T-helper 17 cell (primary cell): Measurements from ENCODE around the gene ELP5. TPM values are rescaled to one million over a fixed set of nuclear protein-coding genes. Genes with fewer than 3 reads are reported as not detected.

Experiments used
- ATAC-seq: fragments of 150-1000 bp; cut with Tn5 transposase; 2 replicates; pipeline ENCODE4 v1.10.0; 2021; ENCODE audit warnings: mild to moderate bottlenecking, moderate library complexity
- DNase-seq, 3 donors: peaks; one replicate each; pipeline versions ENCODE4 v3.0.0 to v3.0.0-alpha.2; 2020 to 2021
- H3K9me3 ChIP-seq: one replicate; pipeline ENCODE4 v1.7.0; 2013; ENCODE audit warnings: low read length, mild to moderate bottlenecking; ENCODE audit not compliant: control insufficient read depth, poor library complexity, severe bottlenecking
- H3K27ac Mint-ChIP-seq: one replicate; pipeline ENCODE4 v1.8.0; 2022; ENCODE audit warnings: mild to moderate bottlenecking, moderate library complexity, mixed read lengths
- H3K27me3 Mint-ChIP-seq: one replicate; pipeline ENCODE4 v1.8.0; 2022; ENCODE audit warnings: mixed read lengths
- H3K36me3 Mint-ChIP-seq: one replicate; pipeline ENCODE4 v1.8.0; 2022; ENCODE audit warnings: low read depth, mixed read lengths
- H3K4me1 Mint-ChIP-seq: one replicate; pipeline ENCODE4 v1.8.0; 2022; ENCODE audit warnings: mild to moderate bottlenecking, mixed read lengths
- H3K4me3 Mint-ChIP-seq: one replicate; pipeline ENCODE4 v1.8.0; 2022; ENCODE audit warnings: mild to moderate bottlenecking, moderate library complexity, mixed read lengths
- total RNA-seq, 4 donors: library from RNA in 2 of 4; stranded (reverse) in 2 of 4; gene quantifications; one replicate each; pipeline ENCODE4 v1.2.3 and lab custom pipeline; 2022 to 2026

ELP5 gene
- total RNA-seq, 2 donors from 2014 or later: 43.0 to 51.0 TPM

GRCh38 chr17:7258731-7259554, 6.9 kb downstream of the ELP5 start:
- H3K4me3 Mint-ChIP-seq: no peak overlapping the region
- no peak for DNase-seq

GRCh38 chr17:7259555-7259889, 7.5 kb downstream of the ELP5 start:
- peaks cover 5% of the 10 kb centered on the region for H3K36me3 Mint-ChIP-seq

More at GRCh38 chr17:7258731-7259554, 6.9 kb downstream of the ELP5 start:
- H3K9me3 ChIP-seq: no peaks in the 10 kb centered on the region
- no peak overlapping the region for H3K27ac Mint-ChIP-seq
- H3K36me3 Mint-ChIP-seq: peaks cover 6% of the 10 kb centered on the region
- H3K27me3 Mint-ChIP-seq: peaks cover 13% of the 10 kb centered on the region
- no peak for ATAC-seq
- peaks cover 19% of the 10 kb centered on the region for H3K4me1 Mint-ChIP-seq

GRCh38 chr17:7260151-7260550, 8.1 kb downstream of the ELP5 start:
- no peak for ATAC-seq
- peaks cover 16% of the 10 kb centered on the region for H3K27me3 Mint-ChIP-seq
- no peaks in the 10 kb centered on the region for H3K9me3 ChIP-seq
- DNase-seq: no peak
- H3K27ac Mint-ChIP-seq: peak overlapping the region; percentile 16
- H3K36me3 Mint-ChIP-seq: peaks cover 2% of the 10 kb centered on the region
- peaks cover 19% of the 10 kb centered on the region for H3K4me1 Mint-ChIP-seq
- peak overlapping the region; percentile 50 for H3K4me3 Mint-ChIP-seq

More at GRCh38 chr17:7259555-7259889, 7.5 kb downstream of the ELP5 start:
- Mint-ChIP-seq H3K27me3 (peaks cover 16% of the 10 kb centered on the region), H3K4me1 (peaks cover 19% of the 10 kb centered on the region), H3K27ac (no peak overlapping the region), H3K4me3 (no peak overlapping the region)
- ATAC-seq (no peak), DNase-seq (no peak)
- no peaks in the 10 kb centered on the region for H3K9me3 ChIP-seq

DNA sequence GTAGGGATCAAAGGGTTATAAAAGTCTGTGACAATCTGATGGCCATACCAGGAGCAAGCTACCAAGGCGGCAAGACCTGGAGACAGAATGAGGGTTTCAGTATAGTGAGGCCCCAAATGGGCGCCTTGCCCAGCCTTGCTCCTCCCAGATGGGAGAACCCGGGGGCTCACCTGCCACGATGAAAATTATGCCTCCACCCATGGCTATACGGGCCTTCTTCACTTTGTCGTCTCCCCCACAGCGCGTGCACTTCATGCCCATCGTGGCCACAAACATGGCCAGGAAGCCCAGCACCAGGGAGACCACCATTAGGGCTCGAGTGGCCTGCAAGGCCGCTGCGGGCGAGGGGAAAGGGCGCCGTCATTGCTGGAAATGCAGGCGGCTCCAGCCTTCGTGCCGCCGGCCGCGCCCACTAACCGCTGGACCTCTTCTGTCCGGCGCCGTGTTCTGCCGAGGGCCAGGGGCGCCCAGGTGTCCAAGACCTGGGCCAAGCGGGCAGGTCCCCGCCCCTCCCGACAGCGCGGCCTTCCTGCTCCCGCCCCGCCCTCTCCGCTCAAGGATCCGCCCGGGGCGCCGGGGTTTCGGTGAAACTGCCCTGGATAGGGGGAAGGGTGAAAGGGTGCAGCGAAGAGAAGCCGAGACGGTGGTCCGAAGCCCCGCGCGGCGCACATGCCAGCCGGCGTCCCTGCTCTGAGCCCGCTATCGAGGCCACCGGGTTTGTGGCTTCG, 8.8 kb downstream of the ELP5 start:
- Mint-ChIP-seq H3K36me3 (peaks cover 2% of the 10 kb centered on the region), H3K27me3 (peaks cover 16% of the 10 kb centered on the region), H3K4me1 (peaks cover 19% of the 10 kb centered on the region), H3K4me3 (peak overlapping the region; percentile 62), H3K27ac (peak overlapping the region; percentile 16)
- ATAC-seq (peak; percentile 61), DNase-seq (peak in 2 of 3 donors; percentile 34 to 42)
- H3K9me3 ChIP-seq: no peaks in the 10 kb centered on the region

GRCh38 chr17:7261379-7262191, 9.6 kb downstream of the ELP5 start:
- H3K36me3 Mint-ChIP-seq: peaks cover 2% of the 10 kb centered on the region
- H3K27ac Mint-ChIP-seq: no peak overlapping the region
- H3K4me3 Mint-ChIP-seq: peak overlapping the region; percentile 78
- ATAC-seq: peak; percentile 51
- no peak for DNase-seq
- H3K9me3 ChIP-seq: no peaks in the 10 kb centered on the region
- peaks cover 19% of the 10 kb centered on the region for H3K4me1 Mint-ChIP-seq
- H3K27me3 Mint-ChIP-seq: peaks cover 16% of the 10 kb centered on the region

- Mint-ChIP-seq H3K4me1 (peaks cover 19% of the 10 kb centered on the region), H3K36me3 (no peaks in the 10 kb centered on the region), H3K4me3 (peak within 1 kb of the TSS; percentile 96), H3K27ac (peak within 1 kb of the TSS; percentile 88), H3K27me3 (peaks cover 16% of the 10 kb centered on the region)
- no peak for DNase-seq
- no peak for ATAC-seq
- H3K9me3 ChIP-seq: no peaks in the 10 kb centered on the region
Observed at GRCh38 chr17:7262192-7262934, 10.3 kb downstream of the ELP5 start, which contains the start of gene CLDN7. Gene CLDN7 (minus strand): TSS chr17:7262478. CDS start chr17:7262043, 435 bp downstream.

DNA sequence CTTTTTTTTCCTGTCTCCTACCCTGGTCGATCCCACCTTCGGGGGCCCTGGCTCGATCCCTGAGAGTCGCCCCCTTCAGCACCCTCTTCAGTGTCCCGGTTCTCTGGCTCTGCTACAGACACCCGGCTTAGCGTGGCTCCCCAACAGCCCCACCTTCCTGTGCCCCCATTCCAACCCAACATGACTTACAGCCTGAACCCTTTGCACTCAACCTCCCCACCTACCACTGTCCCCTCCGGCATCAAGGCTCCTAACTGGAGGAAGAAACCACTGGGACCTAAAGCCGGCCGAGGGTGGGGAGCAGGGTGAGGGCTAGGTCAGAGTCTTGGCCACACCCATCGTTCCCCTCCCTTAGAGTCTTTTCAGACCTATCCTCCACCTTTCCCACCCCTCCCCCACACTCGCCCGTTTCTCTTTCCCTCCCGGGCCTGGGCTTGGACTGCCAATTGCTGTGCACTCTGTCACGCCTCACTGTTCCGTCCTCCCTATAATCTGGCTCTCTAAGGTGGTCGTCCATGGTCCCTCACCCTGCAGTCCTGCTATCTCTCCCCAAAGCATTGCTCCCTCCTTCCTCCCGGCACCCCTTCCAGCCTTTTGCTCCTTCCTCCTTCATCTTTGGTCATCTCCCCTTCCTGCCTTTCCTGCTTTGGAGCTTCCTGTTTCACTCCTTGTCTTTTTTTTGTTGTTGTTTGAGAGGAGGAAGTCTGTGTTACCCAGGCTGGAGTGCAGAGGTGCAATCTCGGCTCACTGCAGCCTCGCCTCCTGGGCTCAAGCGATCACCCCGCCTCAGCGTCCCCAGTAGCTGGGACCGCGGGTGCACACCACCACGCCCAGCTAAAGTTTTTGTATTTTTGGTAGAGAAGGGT, 11.2 kb downstream of the ELP5 start:
- Mint-ChIP-seq H3K27ac (peak overlapping the region; percentile 88), H3K27me3 (peaks cover 16% of the 10 kb centered on the region), H3K4me1 (peaks cover 19% of the 10 kb centered on the region), H3K36me3 (no peaks in the 10 kb centered on the region), H3K4me3 (peak overlapping the region; percentile 96)
- ATAC-seq: peak; percentile 19
- H3K9me3 ChIP-seq: no peaks in the 10 kb centered on the region
- no peak for DNase-seq

DNA sequence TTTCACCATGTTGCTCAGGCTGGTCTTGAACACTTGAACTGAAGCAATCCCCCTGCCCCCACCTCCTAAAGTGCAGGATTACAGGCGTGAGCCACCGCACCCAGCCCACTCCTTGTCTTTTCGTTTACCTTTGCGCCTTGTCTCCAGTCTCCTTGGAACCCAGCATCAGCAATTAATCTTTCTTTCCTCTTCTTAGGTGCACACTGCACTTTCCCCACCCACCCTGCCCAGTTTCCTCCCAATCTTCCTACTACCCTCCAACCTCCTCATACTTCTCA, 11.7 kb downstream of the ELP5 start:
- DNase-seq (no peak), ATAC-seq (no peak)
- Mint-ChIP-seq H3K27ac (peak overlapping the region; percentile 88), H3K4me1 (peaks cover 19% of the 10 kb centered on the region), H3K36me3 (no peaks in the 10 kb centered on the region), H3K27me3 (peaks cover 16% of the 10 kb centered on the region), H3K4me3 (peak overlapping the region; percentile 96)
- no peaks in the 10 kb centered on the region for H3K9me3 ChIP-seq

GRCh38 chr17:7266784-7267183, 14.8 kb downstream of the ELP5 start:
- Mint-ChIP-seq H3K4me1 (peaks cover 22% of the 10 kb centered on the region), H3K27ac (no peak overlapping the region), H3K27me3 (peaks cover 16% of the 10 kb centered on the region), H3K4me3 (no peak overlapping the region), H3K36me3 (no peaks in the 10 kb centered on the region)
- no peak for ATAC-seq
- no peak for DNase-seq
- no peaks in the 10 kb centered on the region for H3K9me3 ChIP-seq

DNA sequence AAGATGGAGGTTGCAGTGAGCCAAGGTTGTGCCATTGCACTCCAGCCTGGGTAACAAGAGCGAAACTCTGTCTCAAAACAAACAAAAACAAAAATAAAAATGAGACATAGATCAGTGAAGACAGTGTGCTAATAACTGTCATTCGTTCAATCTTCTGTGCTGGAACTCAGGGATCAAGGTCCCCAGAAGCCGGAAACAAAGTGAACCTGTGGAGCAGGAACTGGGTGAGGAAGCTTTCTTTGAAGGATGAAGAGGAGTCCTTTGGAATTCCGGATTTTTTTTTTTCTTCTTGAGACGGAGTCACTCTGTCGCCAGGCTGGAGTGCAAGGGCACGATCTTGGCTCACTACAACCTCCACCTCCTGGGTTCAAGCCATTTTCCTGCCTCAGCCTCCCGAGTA, 27.4 kb downstream of the ELP5 start:
- Mint-ChIP-seq H3K27ac (no peak overlapping the region), H3K27me3 (peaks cover 24% of the 10 kb centered on the region), H3K4me3 (no peak overlapping the region), H3K4me1 (peaks cover 22% of the 10 kb centered on the region), H3K36me3 (no peaks in the 10 kb centered on the region)
- no peak for ATAC-seq
- H3K9me3 ChIP-seq: no peaks in the 10 kb centered on the region
- DNase-seq: no peak

- Mint-ChIP-seq H3K36me3 (no peaks in the 10 kb centered on the region), H3K4me1 (peaks cover 22% of the 10 kb centered on the region), H3K27me3 (peaks cover 33% of the 10 kb centered on the region), H3K4me3 (peak overlapping the region; percentile 84), H3K27ac (no peak overlapping the region)
- H3K9me3 ChIP-seq: no peaks in the 10 kb centered on the region
- ATAC-seq (peak; percentile 90), DNase-seq (peak; percentile 71 to 81 (median 74))
Observed at GRCh38 chr17:7280519-7281073, 28.6 kb downstream of the ELP5 start.
